ENCODE measurements around the gene AMPH.

Gene AMPH

DNA sequence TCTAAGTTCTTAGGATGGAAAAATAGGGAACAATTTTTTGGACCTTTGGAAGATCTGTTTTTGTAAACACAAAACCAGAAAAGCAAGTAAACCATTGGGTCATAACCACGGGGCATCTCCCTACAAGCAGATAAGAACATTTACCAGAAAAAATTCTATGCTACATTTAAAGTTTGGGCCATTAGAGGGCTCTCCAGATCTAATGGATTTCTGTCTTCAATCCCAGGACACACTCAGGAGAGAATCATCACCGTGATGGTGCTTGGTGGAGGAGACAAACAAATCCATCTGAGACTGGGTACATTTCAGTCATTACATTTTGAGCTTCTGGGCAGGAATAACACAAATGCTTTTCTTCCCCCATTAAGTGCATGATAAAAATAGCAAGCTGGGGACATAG lies 179.3 kb downstream of the AMPH start:
- H3K27ac ChIP-seq (ENCODE audit: low read depth, low read length): no peak overlapping the region
- TF ChIP-seq EZH2phosphoT487 (conservative IDR thresholded peaks at IDR 0.05; ENCODE audit: low read length): no peak
- no peak for TF ChIP-seq CTCF (IDR thresholded peaks at IDR 0.05; ENCODE audit: insufficient read depth, low read length, poor library complexity, severe bottlenecking)
- H3K9ac ChIP-seq (ENCODE audit: low read length): no peak overlapping the region
- H3K4me3 ChIP-seq (ENCODE audit: insufficient read depth, low read length, poor library complexity, severe bottlenecking): no peak overlapping the region
- H3F3A ChIP-seq (ENCODE audit: insufficient read depth): no peaks in the 10 kb centered on the region
- no peaks in the 10 kb centered on the region for H4K20me1 ChIP-seq (ENCODE audit: low read depth, low read length)
- no peak overlapping the region for H2AFZ ChIP-seq (ENCODE audit: low read depth, low read length, severe bottlenecking)
- H3K27me3 ChIP-seq (ENCODE audit: low read length): no peaks in the 10 kb centered on the region
- H3K79me2 ChIP-seq (ENCODE audit: insufficient read depth, low read length): no peaks in the 10 kb centered on the region
- no peak overlapping the region for H3K4me2 ChIP-seq (ENCODE audit: low read depth, low read length, poor library complexity, severe bottlenecking)
- H3K36me3 ChIP-seq (ENCODE audit: low read length): no peaks in the 10 kb centered on the region
- H3K9me2 ChIP-seq (replicated peaks; ENCODE audit: insufficient read depth, low read length): no peaks in the 10 kb centered on the region
- H3K9me3 ChIP-seq (ENCODE audit: insufficient read depth, low read length): no peaks in the 10 kb centered on the region

GRCh38 chr7:38448584-38449234 lies 182.5 kb downstream of the AMPH start:
- H3K4me2 ChIP-seq (ENCODE audit: low read depth, low read length, poor library complexity, severe bottlenecking): no peak overlapping the region
- no peak overlapping the region for H3K9ac ChIP-seq (ENCODE audit: low read length)
- H3K27me3 ChIP-seq (ENCODE audit: low read length): no peaks in the 10 kb centered on the region
- H3K9me3 ChIP-seq (ENCODE audit: insufficient read depth, low read length): no peaks in the 10 kb centered on the region
- TF ChIP-seq EZH2phosphoT487 (conservative IDR thresholded peaks at IDR 0.05; ENCODE audit: low read length) (no peak), CTCF (IDR thresholded peaks at IDR 0.05; ENCODE audit: insufficient read depth, low read length, poor library complexity, severe bottlenecking) (no peak)
- no peaks in the 10 kb centered on the region for H3F3A ChIP-seq (ENCODE audit: insufficient read depth)
- H2AFZ ChIP-seq (ENCODE audit: low read depth, low read length, severe bottlenecking): no peak overlapping the region
- H4K20me1 ChIP-seq (ENCODE audit: low read depth, low read length): no peaks in the 10 kb centered on the region
- no peaks in the 10 kb centered on the region for H3K36me3 ChIP-seq (ENCODE audit: low read length)
- no peak overlapping the region for H3K27ac ChIP-seq (ENCODE audit: low read depth, low read length)
- no peak overlapping the region for H3K4me3 ChIP-seq (ENCODE audit: insufficient read depth, low read length, poor library complexity, severe bottlenecking)
- no peaks in the 10 kb centered on the region for H3K9me2 ChIP-seq (replicated peaks; ENCODE audit: insufficient read depth, low read length)
- H3K79me2 ChIP-seq (ENCODE audit: insufficient read depth, low read length): no peaks in the 10 kb centered on the region

DNA sequence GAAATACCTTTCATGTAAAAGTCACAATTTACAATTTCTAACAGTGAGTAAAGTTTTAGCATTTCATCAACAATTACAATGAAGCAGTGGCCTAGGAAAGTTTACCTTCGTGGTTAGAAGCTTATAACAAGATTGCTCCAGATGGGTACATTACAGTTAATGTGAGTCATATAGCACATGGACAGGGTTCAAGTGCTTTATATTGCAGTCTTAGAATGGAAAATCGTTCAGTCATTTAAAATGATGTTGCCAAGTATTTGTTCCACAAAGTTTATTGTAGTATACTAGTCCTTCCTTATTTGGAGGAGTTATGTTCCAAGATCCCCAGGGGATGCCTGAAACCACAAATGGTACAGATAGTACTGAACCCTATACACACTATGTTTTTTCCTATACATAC lies 183.1 kb downstream of the AMPH start:
- Histone ChIP-seq H3F3A (ENCODE audit: insufficient read depth) (no peaks in the 10 kb centered on the region), H3K27me3 (ENCODE audit: low read length) (no peaks in the 10 kb centered on the region), H3K4me2 (ENCODE audit: low read depth, low read length, poor library complexity, severe bottlenecking) (no peak overlapping the region), H4K20me1 (ENCODE audit: low read depth, low read length) (no peaks in the 10 kb centered on the region), H3K79me2 (ENCODE audit: insufficient read depth, low read length) (no peaks in the 10 kb centered on the region), H3K9ac (ENCODE audit: low read length) (no peak overlapping the region), H3K36me3 (ENCODE audit: low read length) (no peaks in the 10 kb centered on the region), H3K4me3 (ENCODE audit: insufficient read depth, low read length, poor library complexity, severe bottlenecking) (no peak overlapping the region), H3K9me3 (ENCODE audit: insufficient read depth, low read length) (no peaks in the 10 kb centered on the region), H3K9me2 (replicated peaks; ENCODE audit: insufficient read depth, low read length) (no peaks in the 10 kb centered on the region), H3K27ac (ENCODE audit: low read depth, low read length) (no peak overlapping the region), H2AFZ (ENCODE audit: low read depth, low read length, severe bottlenecking) (no peak overlapping the region)
- TF ChIP-seq CTCF (IDR thresholded peaks at IDR 0.05; ENCODE audit: insufficient read depth, low read length, poor library complexity, severe bottlenecking) (no peak), EZH2phosphoT487 (conservative IDR thresholded peaks at IDR 0.05; ENCODE audit: low read length) (no peak)

Measured in SU-DHL-6 (cell line).